Upper lobe of right lung (tissue), 1 donor: Measurements from ENCODE around the gene TEDC1. TPM values are rescaled to one million over a fixed set of nuclear protein-coding genes. Genes with fewer than 3 reads are reported as not detected.

Experiments
- ATAC-seq: fragments of 200-7000 bp; cut with Tn5 transposase; one replicate; pipeline ENCODE4 v1.9.1; 2020; ENCODE audit warnings: mild to moderate bottlenecking, moderate library complexity
- DNase-seq: peaks from one replicate; pipeline ENCODE4 v3.0.0-alpha.2; 2020
- H3K27ac ChIP-seq: fragments of 200-600 bp; one replicate; pipeline ENCODE4 v1.8.0; 2022
- H3K27me3 ChIP-seq: fragments of 200-600 bp; one replicate; pipeline ENCODE4 v1.8.0; 2022; ENCODE audit warnings: mild to moderate bottlenecking
- H3K36me3 ChIP-seq: fragments of 200-600 bp; one replicate; pipeline ENCODE4 v1.8.0; 2022
- H3K4me1 ChIP-seq: fragments of 200-600 bp; one replicate; pipeline ENCODE4 v1.8.0; 2022
- H3K4me3 ChIP-seq: fragments of 200-600 bp; one replicate; pipeline ENCODE4 v1.8.0; 2022; ENCODE audit warnings: mild to moderate bottlenecking
- H3K9me3 ChIP-seq: fragments of 200-600 bp; one replicate; pipeline ENCODE4 v1.8.0; 2022
- CTCF ChIP-seq: fragments of 200-600 bp; IDR thresholded peaks from one replicate; pipeline ENCODE4 v1.8.0; 2022; ENCODE audit warnings: antibody characterized with exemption
- intact Hi-C: fragments of 100-400 bp; cut with DNase I; formaldehyde crosslinking; loops from one replicate; pipeline ENCODE4 v1.11.0; 2022
- total RNA-seq: library from RNA; stranded (reverse); fragmentation: NEBNext Ultra II Directional; extraction: Animal tissue kit (Norgen Biotek cat#: 25700); gene quantifications from one replicate; pipeline ENCODE4 v1.2.1, GENCODE V29; 2021
- donor health status: DM: no; HTN: yes; CAD: no; lungs with severe emphysema.

The TEDC1 gene
- total RNA-seq, 1 donor from 2014 or later, result 7.9 TPM

DNA sequence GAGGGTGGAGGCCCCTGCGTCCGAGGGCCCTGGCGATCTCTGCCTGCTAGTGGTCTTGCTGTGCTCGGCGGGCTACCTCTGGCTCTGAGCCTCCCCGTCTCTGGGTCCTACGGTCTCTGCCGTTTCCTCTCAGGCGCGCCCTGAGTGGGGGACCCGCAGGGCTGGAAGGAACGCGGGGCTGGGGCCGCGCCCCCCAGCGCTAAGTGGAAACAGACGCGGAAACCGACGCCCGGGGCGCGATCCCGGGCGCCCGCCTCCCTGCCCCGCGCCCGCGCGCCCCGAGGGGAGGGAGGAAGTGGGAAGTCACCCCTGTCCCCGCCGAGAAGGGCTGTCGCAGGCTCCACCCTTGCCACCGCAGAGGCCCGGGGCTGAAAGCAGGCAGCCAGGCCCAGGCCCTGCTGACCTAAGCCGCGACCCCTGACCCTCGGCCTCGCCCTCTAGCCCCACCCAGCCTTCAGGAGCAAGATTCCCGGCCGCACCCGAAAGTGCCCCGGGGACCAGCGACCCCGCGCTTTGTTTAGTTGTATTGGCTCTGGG, 3.5 kb upstream of the TEDC1 start:
- no peak for TF ChIP-seq CTCF
- Histone ChIP-seq H3K36me3 (no peaks in the 10 kb centered on the region), H3K4me3 (peak overlapping the region; percentile 73), H3K27ac (peak overlapping the region; percentile 91), H3K4me1 (peaks cover 52% of the 10 kb centered on the region), H3K27me3 (no peaks in the 10 kb centered on the region), H3K9me3 (no peaks in the 10 kb centered on the region)
- DNase-seq (peak; percentile 88), ATAC-seq (peak; percentile 5)
- intact Hi-C loops, result no loop called here

DNA sequence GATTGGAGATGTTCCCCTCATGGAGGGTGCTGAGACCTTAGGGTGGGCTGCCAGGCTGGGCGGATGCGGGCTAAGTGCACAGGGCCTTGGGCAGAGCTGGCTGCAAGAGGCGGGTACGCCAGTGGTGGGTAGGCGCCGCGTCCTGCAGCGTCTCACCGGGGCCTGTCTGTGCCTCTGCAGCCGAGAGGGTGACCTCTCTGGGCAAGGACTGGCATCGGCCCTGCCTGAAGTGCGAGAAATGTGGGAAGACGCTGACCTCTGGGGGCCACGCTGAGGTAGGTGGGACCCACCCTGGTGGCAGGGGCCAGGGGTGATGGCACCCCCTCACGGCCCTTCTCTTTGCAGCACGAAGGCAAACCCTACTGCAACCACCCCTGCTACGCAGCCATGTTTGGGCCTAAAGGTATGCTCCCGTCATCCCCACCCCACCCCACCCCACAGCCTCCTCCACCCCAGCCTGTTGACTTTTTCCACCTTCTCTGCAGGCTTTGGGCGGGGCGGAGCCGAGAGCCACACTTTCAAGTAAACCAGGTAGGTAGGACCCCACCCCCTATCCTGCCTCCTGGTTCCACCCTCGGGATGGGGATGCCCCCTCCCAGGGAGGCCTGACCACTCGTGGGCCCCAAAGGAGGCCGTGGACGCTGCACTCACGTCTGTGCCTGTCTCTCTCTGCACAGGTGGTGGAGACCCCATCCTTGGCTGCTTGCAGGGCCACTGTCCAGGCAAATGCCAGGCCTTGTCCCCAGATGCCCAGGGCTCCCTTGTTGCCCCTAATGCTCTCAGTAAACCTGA, 2.9 kb upstream of the TEDC1 start:
- H3K4me3 ChIP-seq, result peak overlapping the region; percentile 73
- DNase-seq (no peak), ATAC-seq (no peak)
- no peaks in the 10 kb centered on the region for H3K27me3 ChIP-seq
- peak overlapping the region; percentile 91 for H3K27ac ChIP-seq
- no peaks in the 10 kb centered on the region for H3K36me3 ChIP-seq
- H3K9me3 ChIP-seq, result no peaks in the 10 kb centered on the region
- TF ChIP-seq CTCF, result peak; percentile 10
- H3K4me1 ChIP-seq, result peaks cover 45% of the 10 kb centered on the region
- intact Hi-C loops, result no loop called here

DNA sequence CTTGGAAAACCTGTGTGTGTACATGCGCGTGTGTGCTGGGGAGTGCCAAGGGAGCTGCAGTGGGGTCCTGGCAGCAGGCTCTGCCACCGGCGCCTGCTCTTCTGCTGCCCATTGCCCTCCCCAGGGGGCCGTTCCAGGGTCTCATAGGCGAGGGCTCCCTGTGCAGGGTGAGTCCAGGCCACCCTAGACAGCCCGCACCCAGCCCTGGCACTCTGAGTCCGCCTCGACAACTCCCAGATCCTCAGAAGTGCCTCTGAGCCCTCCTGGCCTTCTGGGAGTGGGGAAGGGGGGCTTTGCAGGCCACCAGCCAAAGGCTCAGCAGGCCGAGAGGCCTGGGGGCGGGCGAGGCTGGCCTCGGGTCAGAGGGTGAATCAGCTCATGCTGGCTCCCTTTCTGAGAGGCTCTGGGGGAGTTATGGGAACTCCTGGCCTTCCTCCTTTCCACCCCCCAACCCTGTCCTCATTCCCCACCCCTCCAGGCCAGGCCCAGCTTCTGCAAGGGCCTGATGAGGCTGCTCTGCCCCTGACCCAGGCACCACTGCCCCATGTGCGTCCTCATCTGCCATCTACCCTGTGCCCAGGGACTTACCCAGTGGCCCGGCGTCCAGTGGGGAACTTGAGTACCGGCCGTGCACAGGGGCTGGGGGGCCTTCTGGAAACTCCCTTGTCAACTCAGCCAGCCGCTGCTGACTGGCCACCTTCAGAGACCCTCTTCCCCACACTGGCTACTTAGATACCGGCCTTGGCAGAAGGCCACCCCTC, 2.1 kb upstream of the TEDC1 start:
- ATAC-seq, result no peak
- no peaks in the 10 kb centered on the region for H3K36me3 ChIP-seq
- DNase-seq, result no peak
- intact Hi-C loops, result no loop called here
- H3K9me3 ChIP-seq, result no peaks in the 10 kb centered on the region
- no peak for TF ChIP-seq CTCF
- no peaks in the 10 kb centered on the region for H3K27me3 ChIP-seq
- peak overlapping the region; percentile 73 for H3K4me3 ChIP-seq
- peak overlapping the region; percentile 91 for H3K27ac ChIP-seq
- peaks cover 39% of the 10 kb centered on the region for H3K4me1 ChIP-seq

- peak; percentile 53 for TF ChIP-seq CTCF
These were observed 1.3 kb upstream of the TEDC1 start for GRCh38 chr14:105489542-105490266.

GRCh38 chr14:105490267-105490571, 827 bp upstream of the TEDC1 start:
- H3K36me3 ChIP-seq, result no peaks in the 10 kb centered on the region
- DNase-seq, result no peak
- peak overlapping the region; percentile 91 for H3K27ac ChIP-seq
- H3K9me3 ChIP-seq, result no peaks in the 10 kb centered on the region
- H3K27me3 ChIP-seq, result no peaks in the 10 kb centered on the region
- H3K4me1 ChIP-seq, result peaks cover 35% of the 10 kb centered on the region
- H3K4me3 ChIP-seq, result peak overlapping the region; percentile 73
- intact Hi-C loops, result loop anchor here (10.0 kb wide), 1 partner anchor 95 kb away; the partner anchor contains the start of gene TEX22
- no peak for ATAC-seq
- no peak for TF ChIP-seq CTCF

More at GRCh38 chr14:105489542-105490266, 1.3 kb upstream of the TEDC1 start:
- intact Hi-C loops, result loop anchor here (10.0 kb wide), 1 partner anchor 95 kb away; the partner anchor contains the start of gene TEX22
- Histone ChIP-seq H3K36me3 (no peaks in the 10 kb centered on the region), H3K4me3 (peak overlapping the region; percentile 73), H3K27ac (peak overlapping the region; percentile 91), H3K27me3 (no peaks in the 10 kb centered on the region), H3K9me3 (no peaks in the 10 kb centered on the region), H3K4me1 (peaks cover 35% of the 10 kb centered on the region)
- DNase-seq (peak; percentile 89), ATAC-seq (peak; percentile 11)
